Measurements from ENCODE around the gene SFT2D2.

SFT2D2 gene

DNA sequence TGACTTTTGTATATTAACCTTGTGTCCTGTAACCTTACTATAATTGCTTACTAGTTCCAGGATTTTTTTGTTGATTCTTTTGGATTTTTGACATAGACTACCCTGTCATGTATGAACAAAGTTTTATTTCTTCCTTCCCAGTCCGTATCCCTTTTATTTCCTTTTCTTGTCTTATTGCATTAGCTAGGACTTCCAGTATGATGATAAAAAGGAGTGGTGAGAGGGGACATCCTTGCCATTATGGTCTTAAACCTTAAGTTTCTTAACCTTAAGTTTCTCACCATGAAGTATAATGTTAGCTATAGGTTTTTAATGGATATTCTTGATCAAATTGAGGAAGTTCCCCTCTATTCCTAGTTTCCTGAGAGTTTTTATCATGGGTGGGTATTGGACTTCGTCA is 30.4 kb downstream of the SFT2D2 start:
- no peak overlapping the region for H3K27ac ChIP-seq
- TF ChIP-seq ZFX (IDR thresholded peaks at IDR 0.05; ENCODE audit: borderline replicate concordance) = no peak
- TF ChIP-seq, protein P1, sequence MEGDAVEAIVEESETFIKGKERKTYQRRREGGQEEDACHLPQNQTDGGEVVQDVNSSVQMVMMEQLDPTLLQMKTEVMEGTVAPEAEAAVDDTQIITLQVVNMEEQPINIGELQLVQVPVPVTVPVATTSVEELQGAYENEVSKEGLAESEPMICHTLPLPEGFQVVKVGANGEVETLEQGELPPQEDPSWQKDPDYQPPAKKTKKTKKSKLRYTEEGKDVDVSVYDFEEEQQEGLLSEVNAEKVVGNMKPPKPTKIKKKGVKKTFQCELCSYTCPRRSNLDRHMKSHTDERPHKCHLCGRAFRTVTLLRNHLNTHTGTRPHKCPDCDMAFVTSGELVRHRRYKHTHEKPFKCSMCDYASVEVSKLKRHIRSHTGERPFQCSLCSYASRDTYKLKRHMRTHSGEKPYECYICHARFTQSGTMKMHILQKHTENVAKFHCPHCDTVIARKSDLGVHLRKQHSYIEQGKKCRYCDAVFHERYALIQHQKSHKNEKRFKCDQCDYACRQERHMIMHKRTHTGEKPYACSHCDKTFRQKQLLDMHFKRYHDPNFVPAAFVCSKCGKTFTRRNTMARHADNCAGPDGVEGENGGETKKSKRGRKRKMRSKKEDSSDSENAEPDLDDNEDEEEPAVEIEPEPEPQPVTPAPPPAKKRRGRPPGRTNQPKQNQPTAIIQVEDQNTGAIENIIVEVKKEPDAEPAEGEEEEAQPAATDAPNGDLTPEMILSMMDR (IDR thresholded peaks at IDR 0.05) = no peak

DNA sequence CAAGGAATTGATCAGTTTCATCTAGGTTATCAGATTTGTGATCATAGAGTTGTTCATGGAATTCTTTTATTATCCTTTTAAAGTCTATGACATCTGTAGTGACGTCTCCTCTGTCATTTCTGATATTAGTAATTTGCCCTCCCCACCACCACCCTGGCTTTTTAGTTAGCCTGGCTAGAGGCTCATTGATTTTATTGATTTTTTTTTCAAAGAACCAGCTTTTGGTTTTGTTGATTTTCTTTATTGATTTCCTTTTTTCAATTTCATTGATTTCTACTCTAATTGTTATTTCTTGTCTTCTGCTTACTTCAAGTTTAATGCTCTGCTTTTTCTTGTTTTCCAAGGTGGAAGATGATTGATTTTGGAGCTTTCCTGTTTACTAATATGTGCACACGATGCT is 31.6 kb downstream of the SFT2D2 start:
- TF ChIP-seq, protein P1 (IDR thresholded peaks at IDR 0.05) = no peak
- no peak for TF ChIP-seq ZFX (IDR thresholded peaks at IDR 0.05; ENCODE audit: borderline replicate concordance)

DNA sequence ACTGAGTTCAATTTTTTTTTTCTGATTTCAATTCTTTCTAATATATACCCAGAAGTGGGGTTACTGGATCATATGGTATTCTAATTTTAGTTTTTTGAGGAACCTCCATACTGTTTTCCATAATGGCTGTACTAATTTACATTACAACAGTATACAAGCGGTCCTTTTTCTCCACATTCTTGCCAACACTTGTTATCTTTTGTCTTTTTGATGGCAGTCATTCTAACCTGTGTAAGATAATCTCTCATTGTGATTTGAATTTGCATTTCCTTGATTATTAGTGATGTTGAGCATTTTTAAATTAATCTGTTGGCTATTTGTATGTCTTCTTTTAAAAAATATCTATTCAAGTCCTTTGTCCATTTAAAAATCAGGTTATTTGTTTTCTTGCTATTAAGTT is 33.8 kb downstream of the SFT2D2 start:
- TF ChIP-seq ZFX (IDR thresholded peaks at IDR 0.05; ENCODE audit: borderline replicate concordance) = no peak
- TF ChIP-seq, protein P1 (IDR thresholded peaks at IDR 0.05) = no peak
- H3K27ac ChIP-seq = no peak overlapping the region

More for the DNA sequence above, 31.6 kb downstream of the SFT2D2 start:
- no peak overlapping the region for H3K27ac ChIP-seq

DNA sequence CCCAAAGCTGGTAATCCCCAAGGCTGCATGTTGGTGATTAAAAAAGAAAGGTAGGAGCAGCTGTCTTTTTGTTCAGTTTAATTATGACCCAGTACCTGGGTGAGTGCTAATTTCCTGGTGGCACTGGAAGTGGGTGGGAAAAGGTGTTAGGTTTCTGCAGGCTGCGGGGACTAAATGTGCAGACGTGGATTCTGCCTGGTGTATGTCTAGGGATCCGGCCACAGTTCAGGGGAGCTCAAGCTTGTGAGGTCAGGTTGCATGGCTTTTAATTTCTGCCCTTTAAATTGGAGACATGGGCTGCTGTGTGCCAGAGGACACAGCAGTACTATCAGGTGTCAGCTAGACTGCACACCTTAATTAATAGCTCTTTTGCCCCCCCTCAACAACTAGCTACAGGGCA is 34.6 kb downstream of the SFT2D2 start:
- H3K27ac ChIP-seq = no peak overlapping the region

DNA sequence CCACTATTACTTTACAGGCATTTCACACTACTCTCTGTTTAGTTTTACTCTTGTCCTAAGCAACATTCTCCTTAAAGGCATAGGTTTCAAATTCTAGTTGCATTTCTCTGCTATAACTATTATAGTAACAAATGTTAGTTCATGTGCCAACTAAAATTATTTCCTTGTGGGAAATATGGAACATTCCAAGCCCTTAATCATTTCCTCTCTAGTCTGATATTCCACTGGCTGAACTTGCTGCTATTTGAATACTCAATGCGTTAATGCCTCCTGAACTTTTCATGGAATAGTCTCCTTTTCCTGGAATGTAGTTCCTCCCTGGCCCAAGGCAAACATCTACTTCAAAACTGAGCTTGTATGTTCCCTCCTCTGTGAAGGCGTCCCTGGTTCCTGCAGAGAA is 35.6 kb downstream of the SFT2D2 start:
- TF ChIP-seq, protein P1 (IDR thresholded peaks at IDR 0.05) = no peak
- no peak for TF ChIP-seq ZFX (IDR thresholded peaks at IDR 0.05; ENCODE audit: borderline replicate concordance)
- no peak overlapping the region for H3K27ac ChIP-seq

More for the DNA sequence above, 34.6 kb downstream of the SFT2D2 start:
- TF ChIP-seq ZFX (IDR thresholded peaks at IDR 0.05; ENCODE audit: borderline replicate concordance) = no peak
- TF ChIP-seq, protein P1 (IDR thresholded peaks at IDR 0.05) = no peak

DNA sequence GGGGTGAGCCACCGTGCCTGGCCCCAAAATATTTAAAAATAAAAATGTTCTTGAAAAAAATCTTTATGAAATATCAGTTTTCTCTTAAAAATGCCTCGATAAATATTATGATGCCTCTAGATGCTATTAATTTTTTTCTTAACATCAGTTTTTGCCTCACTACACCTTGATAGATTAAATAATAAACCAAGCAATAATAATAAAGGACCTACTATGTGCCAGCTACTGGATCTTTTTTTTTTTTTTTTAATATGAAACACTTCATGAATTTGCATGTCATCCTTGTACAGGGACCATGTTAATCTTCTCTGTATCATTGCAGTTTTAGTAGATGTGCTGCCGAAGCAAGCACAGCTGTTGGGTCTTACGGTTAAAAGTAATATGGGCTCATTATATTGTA is 37.3 kb downstream of the SFT2D2 start:
- no peak overlapping the region for H3K27ac ChIP-seq
- no peak for TF ChIP-seq ZFX (IDR thresholded peaks at IDR 0.05; ENCODE audit: borderline replicate concordance)

DNA sequence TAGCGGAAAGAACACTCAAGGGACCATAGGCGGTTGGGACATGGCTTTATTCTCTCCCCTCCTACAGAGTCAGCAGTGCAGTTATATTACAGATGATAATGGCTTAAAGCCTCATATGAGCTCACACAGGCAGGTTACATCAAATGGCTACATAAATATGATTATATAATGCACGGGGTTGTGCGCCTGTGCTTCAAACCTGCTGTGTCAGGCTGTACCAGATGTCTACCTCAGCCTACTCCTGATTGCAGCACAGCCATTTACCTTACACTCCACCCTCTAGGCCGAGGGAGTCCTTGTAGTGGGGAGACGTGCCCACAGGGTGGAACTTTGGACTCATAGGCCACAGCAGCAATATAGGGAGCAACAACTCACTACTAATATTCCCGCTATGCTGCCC is 38.5 kb downstream of the SFT2D2 start:
- H3K27ac ChIP-seq = no peak overlapping the region
- TF ChIP-seq, protein P1 (IDR thresholded peaks at IDR 0.05) = no peak
- no peak for TF ChIP-seq ZFX (IDR thresholded peaks at IDR 0.05; ENCODE audit: borderline replicate concordance)

DNA sequence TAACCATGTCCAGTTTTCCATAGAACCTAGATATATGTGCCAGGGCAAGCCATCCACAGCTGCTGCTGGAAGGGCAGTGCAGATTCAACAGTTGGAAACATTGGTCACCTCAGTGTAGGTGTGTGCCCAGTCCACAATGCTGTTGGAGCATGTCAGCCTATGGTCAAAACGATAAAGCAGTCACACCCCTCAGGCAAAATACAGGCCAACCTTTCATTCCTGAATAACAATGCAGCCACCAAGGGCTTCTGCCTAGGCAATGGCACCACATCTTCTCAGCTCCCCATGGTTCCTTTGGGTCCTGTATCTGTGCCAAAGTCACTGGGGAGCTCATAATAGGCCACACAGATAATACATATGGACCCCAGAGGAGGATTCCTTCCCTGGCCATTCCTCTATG is 39.8 kb downstream of the SFT2D2 start:
- no peak overlapping the region for H3K27ac ChIP-seq
- no peak for TF ChIP-seq ZFX (IDR thresholded peaks at IDR 0.05; ENCODE audit: borderline replicate concordance)
- TF ChIP-seq, protein P1 (IDR thresholded peaks at IDR 0.05) = no peak
